Karpas-422 (cell line): ENCODE results near the gene BCOR. TPM values are rescaled to one million over a fixed set of nuclear protein-coding genes. Genes with fewer than 3 reads are reported as not detected.

Source experiments
- DNase-seq: peaks from one replicate; pipeline ENCODE4 v3.0.0-alpha.2; 2015
- H2AFZ ChIP-seq: fragments of 200-600 bp; sonication (generic); 2 replicates; pipeline ENCODE4 v1.6.1; 2014; ENCODE audit warnings: antibody characterized with exemption, low read length, mixed read lengths
- H3K27ac ChIP-seq: fragments of 200-600 bp; sonication (generic); 2 replicates; pipeline ENCODE4 v1.5.1; 2014; ENCODE audit warnings: mild to moderate bottlenecking, low read length, moderate library complexity
- H3K27me3 ChIP-seq: fragments of 200-600 bp; sonication (generic); 2 replicates; pipeline ENCODE4 v1.6.1; 2014; ENCODE audit warnings: low read length, mixed read lengths
- H3K36me3 ChIP-seq: fragments of 200-600 bp; sonication (generic); 2 replicates; pipeline ENCODE4 v1.6.1; 2014; ENCODE audit warnings: low read length, mixed read lengths; ENCODE audit not compliant: insufficient read depth
- H3K4me1 ChIP-seq: fragments of 200-600 bp; sonication (generic); 2 replicates; pipeline ENCODE4 v1.6.1; 2014; ENCODE audit warnings: mild to moderate bottlenecking, low read length, mixed read lengths
- H3K4me2 ChIP-seq: fragments of 200-600 bp; sonication (generic); 2 replicates; pipeline ENCODE4 v1.6.1; 2014; ENCODE audit warnings: low read length, low read depth, mild to moderate bottlenecking; ENCODE audit not compliant: poor library complexity, severe bottlenecking
- H3K4me3 ChIP-seq: fragments of 200-600 bp; sonication (generic); 2 replicates; pipeline ENCODE4 v1.5.1; 2014; ENCODE audit warnings: mild to moderate bottlenecking, antibody characterized with exemption, low read length, mixed read lengths
- H3K79me2 ChIP-seq: fragments of 200-600 bp; sonication (generic); 2 replicates; pipeline ENCODE4 v1.6.1; 2014; ENCODE audit warnings: mild to moderate bottlenecking, low read length, mixed read lengths
- H3K9ac ChIP-seq: fragments of 200-600 bp; sonication (generic); 2 replicates; pipeline ENCODE4 v1.6.0; 2014; ENCODE audit warnings: low read length
- H3K9me2 ChIP-seq: fragments of 200-600 bp; sonication (generic), shearing (Covaris generic); replicated peaks from 2 replicates; pipeline ENCODE4 v1.6.0; 2014; ENCODE audit warnings: mild to moderate bottlenecking, low read length, moderate library complexity; ENCODE audit not compliant: insufficient read depth
- H3K9me3 ChIP-seq: fragments of 300-700, 200-600 bp; sonication (generic); 2 replicates; pipeline ENCODE4 v1.6.1; 2014; ENCODE audit warnings: low read length, mixed read lengths
- H4K20me1 ChIP-seq: fragments of 200-600 bp; sonication (generic); 2 replicates; pipeline ENCODE4 v1.6.1; 2014; ENCODE audit warnings: mild to moderate bottlenecking, antibody characterized with exemption, low read length, low read depth; ENCODE audit not compliant: insufficient read depth
- total RNA-seq: library from RNA; depleted of rRNA; stranded (reverse); fragments of >200 nt; shearing (Covaris generic); gene quantifications from 2 replicates; pipeline ENCODE4 v1.2.3, GENCODE V29; 2014; ENCODE audit warnings: low replicate concordance

Gene BCOR
- total RNA-seq, 1 experiment from 2014 or later = 49.9 TPM

DNA sequence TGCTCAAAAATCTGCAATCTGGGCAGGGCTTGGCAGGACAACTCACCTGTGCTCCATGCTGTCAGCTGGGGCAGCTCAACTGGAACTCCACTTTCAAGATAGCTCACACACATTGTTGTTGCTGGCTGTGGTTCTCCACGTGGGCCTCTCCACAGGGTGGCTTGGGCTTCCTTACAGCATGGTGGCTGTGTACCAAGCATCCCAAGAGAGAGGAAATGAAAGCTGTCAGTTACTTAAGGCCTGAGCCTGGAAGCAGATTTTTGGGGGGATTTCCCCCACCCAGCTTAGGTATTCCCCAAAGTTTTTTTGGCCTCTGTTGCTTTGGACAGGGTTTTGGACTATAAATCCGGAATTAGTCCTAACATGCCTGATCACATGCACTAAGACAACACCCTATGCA, 81.0 kb downstream of the BCOR start:
- Histone ChIP-seq H3K9me3 (no peaks in the 10 kb centered on the region), H4K20me1 (no peaks in the 10 kb centered on the region), H2AFZ (no peak overlapping the region), H3K79me2 (no peaks in the 10 kb centered on the region), H3K27ac (no peak overlapping the region), H3K9me2 (no peaks in the 10 kb centered on the region), H3K36me3 (no peaks in the 10 kb centered on the region), H3K27me3 (no peaks in the 10 kb centered on the region), H3K4me1 (no peaks in the 10 kb centered on the region), H3K4me2 (no peak overlapping the region), H3K4me3 (no peak overlapping the region), H3K9ac (no peak overlapping the region)
- no peak for DNase-seq

DNA sequence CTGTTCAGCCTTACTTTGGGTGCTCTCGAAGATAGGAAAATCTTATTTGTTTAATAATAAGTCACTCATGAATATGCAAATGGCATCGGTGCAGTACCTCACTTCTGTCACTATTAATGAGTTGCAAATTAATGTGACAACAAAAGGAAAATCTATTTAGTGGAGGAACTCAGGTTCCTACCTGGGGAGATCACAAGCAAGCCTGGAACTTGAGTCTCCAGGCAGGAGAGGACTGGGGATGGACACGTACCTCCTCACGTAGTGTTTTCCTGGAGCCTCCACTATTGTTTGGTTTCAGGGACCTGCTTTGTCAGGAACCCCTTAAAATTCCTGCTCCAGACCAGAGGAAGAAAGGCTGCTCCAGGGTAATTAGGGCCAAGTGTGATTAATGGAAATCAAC, 82.1 kb downstream of the BCOR start:
- Histone ChIP-seq H3K4me2 (no peak overlapping the region), H3K27ac (no peak overlapping the region), H3K79me2 (no peaks in the 10 kb centered on the region), H3K9me2 (no peaks in the 10 kb centered on the region), H3K4me3 (no peak overlapping the region), H3K36me3 (no peaks in the 10 kb centered on the region), H2AFZ (no peak overlapping the region), H3K9me3 (no peaks in the 10 kb centered on the region), H4K20me1 (no peaks in the 10 kb centered on the region), H3K9ac (no peak overlapping the region), H3K4me1 (no peaks in the 10 kb centered on the region), H3K27me3 (no peaks in the 10 kb centered on the region)
- no peak for DNase-seq

DNA sequence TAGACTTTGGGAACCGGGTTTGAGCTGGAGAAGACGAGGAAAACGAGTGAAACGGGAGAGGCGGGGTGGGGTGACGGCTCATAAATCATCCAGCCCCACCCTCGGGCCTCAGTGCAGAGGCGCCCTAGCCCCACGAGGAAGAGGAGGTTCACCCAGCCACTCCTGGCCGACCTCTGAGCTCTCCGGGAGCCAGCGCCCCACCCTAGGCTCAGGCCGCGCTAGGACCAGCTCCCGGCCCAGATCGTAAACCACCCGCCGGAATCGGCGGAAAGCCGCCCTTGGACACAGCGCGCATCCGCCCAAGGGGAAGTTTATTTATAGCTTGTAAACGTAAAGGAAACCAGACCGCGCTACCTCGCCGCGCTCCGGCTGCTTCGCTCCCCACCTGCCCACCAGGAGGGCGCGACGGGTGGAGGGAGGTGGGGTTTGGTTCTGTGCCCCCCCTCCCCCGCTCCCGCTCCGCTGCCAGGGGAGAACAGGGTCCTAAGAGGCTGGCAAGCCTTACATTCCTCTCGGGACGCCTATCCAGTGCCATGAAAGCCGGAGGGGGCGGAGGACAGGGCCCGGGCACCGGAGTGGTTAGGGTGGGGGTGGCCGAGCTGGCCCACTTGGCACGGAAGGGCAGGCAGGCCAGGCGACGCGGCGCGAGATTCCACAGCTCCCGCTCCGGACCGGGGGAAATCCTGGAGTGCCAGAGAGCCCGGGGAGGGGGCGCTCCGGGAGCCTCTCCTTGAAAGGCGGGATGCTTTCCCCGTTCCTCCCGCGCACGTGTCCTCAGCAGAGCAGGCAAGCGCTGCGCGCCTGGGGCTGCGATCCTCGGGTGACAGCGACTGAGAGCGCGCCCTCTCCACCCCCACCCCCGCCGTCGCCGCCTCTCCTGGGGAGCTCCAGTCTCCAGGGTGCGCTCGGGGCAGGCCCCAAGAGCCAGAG, 84.2 kb downstream of the BCOR start:
- H4K20me1 ChIP-seq = no peaks in the 10 kb centered on the region
- no peak overlapping the region for H3K9ac ChIP-seq
- no peaks in the 10 kb centered on the region for H3K4me1 ChIP-seq
- H3K9me2 ChIP-seq = no peaks in the 10 kb centered on the region
- no peaks in the 10 kb centered on the region for H3K27me3 ChIP-seq
- no peak overlapping the region for H2AFZ ChIP-seq
- no peaks in the 10 kb centered on the region for H3K9me3 ChIP-seq
- H3K79me2 ChIP-seq = no peaks in the 10 kb centered on the region
- DNase-seq = no peak
- no peak overlapping the region for H3K27ac ChIP-seq
- no peaks in the 10 kb centered on the region for H3K36me3 ChIP-seq
- H3K4me3 ChIP-seq = no peak overlapping the region
- no peak overlapping the region for H3K4me2 ChIP-seq

DNA sequence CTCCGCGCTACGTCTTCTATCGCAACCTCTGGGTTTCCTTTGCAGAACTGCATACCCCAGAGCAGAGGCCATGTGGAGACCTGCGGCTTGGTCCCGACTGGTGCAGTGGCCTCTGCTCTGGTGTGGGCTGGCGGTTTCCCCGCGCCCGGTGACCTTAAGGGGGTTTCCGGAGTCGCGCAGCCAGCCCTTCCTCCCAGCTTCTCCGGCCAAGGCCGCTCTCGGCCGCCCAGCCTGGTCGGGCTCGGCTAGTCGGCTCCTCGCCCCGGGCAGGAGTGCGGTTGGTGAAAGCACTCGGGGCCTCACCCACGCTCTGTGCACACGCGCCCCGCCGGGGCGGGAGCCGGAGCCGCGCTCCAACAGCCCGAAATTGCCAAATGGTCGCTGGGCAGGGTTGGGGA, 84.9 kb downstream of the BCOR start:
- DNase-seq = no peak

DNA sequence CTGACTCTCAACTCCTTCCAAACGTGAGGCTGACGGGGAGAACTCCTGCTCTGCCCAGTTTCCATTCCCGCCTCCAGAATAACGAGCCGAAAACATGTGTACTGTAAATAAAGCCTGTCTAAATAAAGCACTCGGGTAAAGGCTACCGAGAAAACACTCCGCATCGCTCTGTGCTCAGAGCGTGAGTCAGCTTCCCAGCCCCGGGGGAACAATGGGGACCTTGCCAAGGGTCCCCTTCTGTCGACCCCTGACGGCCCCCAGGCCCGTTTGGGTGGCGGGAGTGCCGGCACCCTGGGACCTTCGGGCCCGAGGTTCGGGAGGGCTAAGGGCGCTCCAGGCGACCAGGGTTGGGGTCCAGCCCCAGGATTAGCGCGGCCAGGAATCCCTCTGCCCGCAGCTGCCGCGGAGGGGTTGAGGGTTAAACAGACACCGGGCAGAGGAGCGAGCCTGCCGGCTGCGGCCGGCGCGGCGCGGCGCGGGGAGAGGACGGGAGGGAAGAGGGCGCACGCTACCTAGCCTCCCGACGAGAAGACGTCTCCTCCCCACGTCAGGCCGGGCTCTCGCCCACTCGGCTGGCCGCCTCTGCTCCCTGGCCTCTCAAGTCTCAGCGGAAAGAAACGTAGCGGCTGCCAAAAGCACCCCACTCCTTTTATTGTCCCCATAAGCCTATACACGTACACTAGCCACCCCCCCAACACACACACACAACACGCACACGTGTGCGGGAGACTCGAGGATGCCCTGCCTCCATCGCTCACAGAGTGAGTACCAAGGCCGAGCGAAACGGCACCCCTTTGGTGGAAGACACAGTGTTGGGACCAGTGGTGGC, 85.5 kb downstream of the BCOR start:
- no peaks in the 10 kb centered on the region for H3K9me3 ChIP-seq
- H3K27me3 ChIP-seq = no peaks in the 10 kb centered on the region
- H3K9ac ChIP-seq = no peak overlapping the region
- H4K20me1 ChIP-seq = no peaks in the 10 kb centered on the region
- no peak overlapping the region for H3K4me3 ChIP-seq
- no peak overlapping the region for H3K4me2 ChIP-seq
- no peaks in the 10 kb centered on the region for H3K9me2 ChIP-seq
- DNase-seq = no peak
- no peak overlapping the region for H3K27ac ChIP-seq
- no peaks in the 10 kb centered on the region for H3K79me2 ChIP-seq
- no peaks in the 10 kb centered on the region for H3K36me3 ChIP-seq
- no peak overlapping the region for H2AFZ ChIP-seq
- no peaks in the 10 kb centered on the region for H3K4me1 ChIP-seq

More for the DNA sequence above, 84.9 kb downstream of the BCOR start:
- Histone ChIP-seq H3K4me2 (no peak overlapping the region), H3K9ac (no peak overlapping the region), H3K4me1 (no peaks in the 10 kb centered on the region), H4K20me1 (no peaks in the 10 kb centered on the region), H3K4me3 (no peak overlapping the region), H3K36me3 (no peaks in the 10 kb centered on the region), H3K9me3 (no peaks in the 10 kb centered on the region), H3K9me2 (no peaks in the 10 kb centered on the region), H3K79me2 (no peaks in the 10 kb centered on the region), H3K27me3 (no peaks in the 10 kb centered on the region), H2AFZ (no peak overlapping the region), H3K27ac (no peak overlapping the region)

GRCh38 chrX:40011322-40012038, 86.3 kb downstream of the BCOR start:
- Histone ChIP-seq H2AFZ (no peak overlapping the region), H3K9ac (no peak overlapping the region), H3K9me3 (no peaks in the 10 kb centered on the region), H3K4me2 (no peak overlapping the region), H4K20me1 (no peaks in the 10 kb centered on the region), H3K27ac (no peak overlapping the region), H3K9me2 (no peaks in the 10 kb centered on the region), H3K4me1 (no peaks in the 10 kb centered on the region), H3K27me3 (no peaks in the 10 kb centered on the region), H3K36me3 (no peaks in the 10 kb centered on the region), H3K79me2 (no peaks in the 10 kb centered on the region), H3K4me3 (no peak overlapping the region)
- no peak for DNase-seq

GRCh38 chrX:40010550-40011321, 87.0 kb downstream of the BCOR start:
- H3K9ac ChIP-seq = no peak overlapping the region
- H3K36me3 ChIP-seq = no peaks in the 10 kb centered on the region
- no peaks in the 10 kb centered on the region for H4K20me1 ChIP-seq
- no peaks in the 10 kb centered on the region for H3K9me2 ChIP-seq
- no peak overlapping the region for H2AFZ ChIP-seq
- no peaks in the 10 kb centered on the region for H3K79me2 ChIP-seq
- H3K27me3 ChIP-seq = no peaks in the 10 kb centered on the region
- no peak overlapping the region for H3K4me3 ChIP-seq
- H3K9me3 ChIP-seq = no peaks in the 10 kb centered on the region
- H3K4me2 ChIP-seq = no peak overlapping the region
- no peaks in the 10 kb centered on the region for H3K4me1 ChIP-seq
- no peak overlapping the region for H3K27ac ChIP-seq
- DNase-seq = no peak
